Measurements from ENCODE around the gene LPAR1.

DNA sequence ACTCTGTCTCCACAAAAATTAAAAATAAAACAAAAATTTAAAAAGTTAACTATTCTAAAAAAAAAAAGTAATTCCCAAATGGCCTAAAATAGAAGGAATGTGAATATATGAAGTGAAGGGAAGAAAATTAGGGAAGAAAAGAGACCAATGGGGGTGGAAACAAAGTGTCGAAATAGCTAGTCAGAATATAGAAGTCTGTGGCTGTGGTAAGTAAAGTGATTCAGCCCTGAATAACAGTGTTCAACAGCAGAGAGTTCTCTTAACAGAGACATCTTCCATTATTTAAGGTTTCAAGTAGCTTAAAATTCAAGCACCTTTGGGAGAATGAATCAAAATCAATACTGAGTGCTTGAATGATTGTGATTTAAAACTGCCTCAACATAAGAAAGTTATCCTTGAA, 51.7 kb downstream of the LPAR1 start:
- no peak for TF ChIP-seq POLR2AphosphoS5 (IDR thresholded peaks at IDR 0.05)
- TF ChIP-seq, protein P1, sequence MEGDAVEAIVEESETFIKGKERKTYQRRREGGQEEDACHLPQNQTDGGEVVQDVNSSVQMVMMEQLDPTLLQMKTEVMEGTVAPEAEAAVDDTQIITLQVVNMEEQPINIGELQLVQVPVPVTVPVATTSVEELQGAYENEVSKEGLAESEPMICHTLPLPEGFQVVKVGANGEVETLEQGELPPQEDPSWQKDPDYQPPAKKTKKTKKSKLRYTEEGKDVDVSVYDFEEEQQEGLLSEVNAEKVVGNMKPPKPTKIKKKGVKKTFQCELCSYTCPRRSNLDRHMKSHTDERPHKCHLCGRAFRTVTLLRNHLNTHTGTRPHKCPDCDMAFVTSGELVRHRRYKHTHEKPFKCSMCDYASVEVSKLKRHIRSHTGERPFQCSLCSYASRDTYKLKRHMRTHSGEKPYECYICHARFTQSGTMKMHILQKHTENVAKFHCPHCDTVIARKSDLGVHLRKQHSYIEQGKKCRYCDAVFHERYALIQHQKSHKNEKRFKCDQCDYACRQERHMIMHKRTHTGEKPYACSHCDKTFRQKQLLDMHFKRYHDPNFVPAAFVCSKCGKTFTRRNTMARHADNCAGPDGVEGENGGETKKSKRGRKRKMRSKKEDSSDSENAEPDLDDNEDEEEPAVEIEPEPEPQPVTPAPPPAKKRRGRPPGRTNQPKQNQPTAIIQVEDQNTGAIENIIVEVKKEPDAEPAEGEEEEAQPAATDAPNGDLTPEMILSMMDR (IDR thresholded peaks at IDR 0.05), result no peak
- TF ChIP-seq POLR2A (IDR thresholded peaks at IDR 0.05), result no peak
- no peak for TF ChIP-seq EP300 (IDR thresholded peaks at IDR 0.05)
